GM18507 (cell line): ENCODE data around the gene OTX1.

ENCODE experiments used
- DNase-seq: peaks from one replicate; pipeline ENCODE4 v3.0.0; 2011; ENCODE audit warnings: low read depth; ENCODE audit not compliant: insufficient read length; ENCODE audit errors: extremely low spot score
- FAIRE-seq: peaks from 2 replicates; lab custom pipeline; 2011; peaks lifted over from hg19 to GRCh38; lab: Jason Lieb, UNC

The OTX1 gene

DNA sequence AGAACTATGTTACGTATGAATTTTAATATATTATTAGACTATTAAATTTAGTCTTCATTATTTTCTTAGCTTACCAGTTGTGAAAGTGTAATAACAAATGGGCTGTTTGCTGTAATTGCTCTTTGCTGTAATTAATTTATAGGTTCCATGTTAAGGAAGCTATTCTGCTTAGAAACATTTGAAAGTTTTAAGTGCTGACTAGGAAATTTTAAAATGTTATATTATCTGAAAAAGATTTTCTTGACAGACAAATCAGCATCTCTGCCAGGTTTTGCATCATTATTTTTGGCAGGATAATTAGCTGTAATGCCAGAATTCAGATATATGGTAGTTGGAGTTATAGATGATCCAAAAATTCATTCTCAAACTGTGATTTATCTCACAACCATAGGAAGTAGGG lies 42.2 kb downstream of the OTX1 start:
- DNase-seq (no peak), FAIRE-seq (no peak)

DNA sequence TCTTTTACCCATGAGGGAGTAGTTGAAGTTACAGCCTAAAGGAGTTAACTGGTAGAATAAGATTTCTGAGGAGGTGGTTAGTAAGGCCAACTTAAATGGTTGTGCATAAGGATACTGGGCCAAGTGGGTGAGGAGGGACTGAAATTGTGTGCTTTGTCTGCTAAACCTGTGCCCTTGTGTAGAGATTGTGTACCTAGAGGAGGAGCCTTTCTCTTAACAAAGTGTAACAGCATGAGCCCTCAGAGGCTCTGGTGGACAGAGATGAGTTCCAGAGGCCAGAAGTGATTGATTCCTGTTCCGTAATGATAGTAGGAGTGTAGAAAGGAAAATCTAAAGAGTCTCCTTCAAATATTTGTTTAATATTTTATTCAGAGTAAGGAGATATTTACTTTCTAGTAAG lies 42.9 kb downstream of the OTX1 start:
- FAIRE-seq (no peak), DNase-seq (no peak)

DNA sequence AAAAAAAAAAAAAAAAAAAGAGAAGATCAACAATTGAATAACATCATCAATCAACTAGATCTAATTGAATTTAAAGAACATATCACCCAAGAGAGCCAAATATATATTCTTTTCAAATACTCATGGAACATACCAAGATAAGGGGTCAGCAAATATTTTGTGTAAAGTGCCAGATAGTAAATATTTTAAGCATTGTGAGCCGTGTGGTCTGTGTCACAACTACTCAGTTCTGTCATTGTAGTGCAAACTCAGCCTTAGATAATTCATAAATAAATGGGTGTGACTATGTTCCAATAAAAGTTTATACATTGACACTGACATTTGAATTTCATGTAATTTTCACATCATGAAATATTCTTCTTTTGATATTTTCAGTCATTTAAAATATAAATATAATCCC lies 45.9 kb downstream of the OTX1 start:
- FAIRE-seq = no peak

DNA sequence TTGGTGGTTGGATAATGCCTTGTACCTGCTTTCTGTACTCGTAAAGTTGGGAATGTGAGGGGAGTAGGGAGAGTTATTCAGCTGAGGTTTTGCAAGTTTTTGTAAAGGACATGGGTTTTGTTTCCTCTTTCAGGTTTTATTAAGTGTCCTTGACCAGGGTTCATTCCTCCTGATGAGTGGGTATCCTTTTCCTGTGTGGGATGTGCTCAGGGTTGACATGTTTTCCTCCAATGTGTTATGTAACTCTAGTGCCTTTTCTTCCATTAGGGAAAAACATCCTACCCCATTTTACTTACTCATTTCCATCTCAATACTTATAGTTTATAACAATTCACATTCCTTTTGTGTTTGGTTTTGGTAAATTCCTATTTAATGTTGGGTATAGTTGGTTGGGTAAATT lies 48.4 kb downstream of the OTX1 start:
- no peak for FAIRE-seq

More for the DNA sequence above, 45.9 kb downstream of the OTX1 start:
- DNase-seq = no peak

DNA sequence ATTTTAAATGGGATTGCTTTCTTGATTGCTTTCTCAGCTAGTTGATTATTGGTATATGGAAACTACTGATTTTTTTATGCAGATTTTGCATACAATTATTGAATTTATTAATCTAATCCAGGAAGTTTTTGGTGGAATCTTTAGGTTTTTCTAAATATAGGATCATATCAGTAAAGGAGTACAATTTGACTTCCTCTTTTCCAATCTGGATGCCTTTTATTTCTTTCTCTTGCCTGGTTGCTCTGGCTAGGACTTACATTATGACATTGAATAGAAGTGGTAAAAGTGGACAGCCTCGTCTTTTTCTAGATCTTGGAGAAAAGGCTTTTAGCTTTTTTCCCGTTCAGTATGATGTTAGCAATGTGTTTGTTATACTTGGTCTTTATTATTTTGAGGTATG lies 51.3 kb downstream of the OTX1 start:
- DNase-seq (no peak), FAIRE-seq (no peak)

More for the DNA sequence above, 48.4 kb downstream of the OTX1 start:
- DNase-seq = no peak

DNA sequence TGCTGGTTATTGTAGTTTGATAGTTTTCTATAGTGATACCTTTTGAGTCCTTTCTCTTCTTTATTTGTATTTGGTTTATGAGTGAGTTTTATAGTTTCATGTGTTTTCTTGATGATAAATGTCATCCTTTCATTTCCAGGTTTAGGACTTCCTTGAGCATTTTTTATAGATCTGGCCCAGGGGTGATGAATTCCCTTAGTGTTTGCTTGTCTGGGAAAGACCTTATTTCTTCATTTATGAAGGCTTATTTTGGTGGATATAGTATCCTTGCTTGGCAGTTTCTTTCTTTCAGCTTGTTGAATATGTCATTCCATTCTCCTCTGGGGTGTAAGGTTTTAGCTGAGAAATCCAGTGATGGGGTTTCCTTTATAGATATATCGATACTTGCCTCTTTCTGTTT lies 53.9 kb downstream of the OTX1 start:
- no peak for FAIRE-seq
- no peak for DNase-seq
